GM23248 (cell line): ENCODE measurements around the gene MALT1. TPM values are rescaled to one million over a fixed set of nuclear protein-coding genes. Genes with fewer than 3 reads are reported as not detected.

Source experiments
- DNase-seq: peaks from one replicate; pipeline ENCODE4 v3.0.0-alpha.2; 2015
- H2AFZ ChIP-seq: fragments of 200-600 bp; sonication (generic); 2 replicates; pipeline ENCODE4 v1.6.1; 2016; ENCODE audit warnings: antibody characterized with exemption
- H3F3A ChIP-seq: fragments of 200-600 bp; sonication (generic); 2 replicates; pipeline ENCODE4 v1.6.1; 2016; ENCODE audit warnings: mild to moderate bottlenecking, antibody characterized with exemption, mixed run types; ENCODE audit not compliant: insufficient read depth
- H3K27ac ChIP-seq: fragments of 200-600 bp; sonication (generic); 2 replicates; pipeline ENCODE4 v1.5.1; 2016; ENCODE audit warnings: mild to moderate bottlenecking
- H3K27me3 ChIP-seq: fragments of 200-600 bp; sonication (generic); replicated peaks from 2 replicates; pipeline ENCODE4 v1.6.1; 2016; ENCODE audit warnings: mild to moderate bottlenecking; ENCODE audit not compliant: insufficient read depth
- H3K36me3 ChIP-seq: fragments of 200-600 bp; sonication (generic); 2 replicates; pipeline ENCODE4 v1.6.1; 2016; ENCODE audit warnings: low read depth, mild to moderate bottlenecking
- H3K4me1 ChIP-seq: fragments of 200-600 bp; sonication (generic); 2 replicates; pipeline ENCODE4 v1.6.1; 2016; ENCODE audit warnings: mild to moderate bottlenecking; ENCODE audit not compliant: insufficient read depth
- H3K4me2 ChIP-seq: fragments of 200-600 bp; sonication (generic); one replicate; pipeline ENCODE4 v1.6.1; 2016; ENCODE audit warnings: mild to moderate bottlenecking; ENCODE audit not compliant: unreplicated experiment
- H3K4me3 ChIP-seq: fragments of 200-600 bp; sonication (generic); 2 replicates; pipeline ENCODE4 v1.5.1; 2016; ENCODE audit warnings: mild to moderate bottlenecking
- H3K79me2 ChIP-seq: fragments of 200-600 bp; sonication (generic); 2 replicates; pipeline ENCODE4 v1.6.1; 2016; ENCODE audit warnings: mild to moderate bottlenecking; ENCODE audit not compliant: insufficient read depth
- H3K9ac ChIP-seq: fragments of 200-600 bp; sonication (generic); 2 replicates; pipeline ENCODE4 v1.6.1; 2016; ENCODE audit warnings: mild to moderate bottlenecking
- H3K9me2 ChIP-seq: fragments of 200-600 bp; sonication (generic); 2 replicates; pipeline ENCODE4 v1.6.1; 2016; ENCODE audit warnings: mixed run types, mild to moderate bottlenecking, moderate library complexity; ENCODE audit not compliant: insufficient read depth
- H3K9me3 ChIP-seq: fragments of 200-600 bp; sonication (generic); one replicate; pipeline ENCODE4 v1.6.1; 2017; ENCODE audit warnings: low read depth
- H4K20me1 ChIP-seq: fragments of 200-600 bp; sonication (generic); 2 replicates; pipeline ENCODE4 v1.6.0; 2016; ENCODE audit not compliant: insufficient read depth
- EZH2 ChIP-seq: fragments of 200-600 bp; sonication (generic); IDR thresholded peaks from 2 replicates; pipeline ENCODE4 v1.6.1; 2018; ENCODE audit warnings: antibody characterized with exemption, mild to moderate bottlenecking; ENCODE audit not compliant: insufficient read depth, poor library complexity, severe bottlenecking
- EZH2phosphoT487 ChIP-seq: fragments of 200-600 bp; sonication (generic); IDR thresholded peaks from 2 replicates; pipeline ENCODE4 v1.6.1; 2018; ENCODE audit warnings: antibody characterized with exemption, moderate library complexity, mild to moderate bottlenecking, low read depth; ENCODE audit not compliant: insufficient read depth
- WGBS, 2 experiments: methylation state at CpG; one replicate each; pipeline ENCODE4 v1.1.6; 2015 to 2017; ENCODE audit warnings: low lambda C conversion rate in 2 of 2, low coverage in 1 of 2; ENCODE audit errors: missing lambda C conversion rate in 2 of 2; 5-methylcytosine and 5-hydroxymethylcytosine counted together
- in situ Hi-C: fragments of 300-500 bp; cut with MboI; formaldehyde crosslinking; loops from 2 replicates; pipeline ENCODE4 v1.15.0; 2020
- polyA plus RNA-seq: library from polyadenylated mRNA; unstranded; fragments of >200 nt; fragmentation: Nextera tagmentation; extraction: Ambion mirVana; gene quantifications from 2 replicates; pipeline ENCODE4 v1.2.1, GENCODE V29; 2016
- total RNA-seq: library from RNA; depleted of rRNA; stranded (reverse); fragments of >200 nt; shearing (Covaris generic); gene quantifications from 2 replicates; pipeline ENCODE4 v1.2.3, GENCODE V29; 2014

The MALT1 gene
- total and polyA plus RNA-seq, 2 experiments from 2014 or later = 12.6 to 42.5 TPM

- WGBS, 2 experiments = 83 to 84% methylated on average over 14 of the region's 14 CpGs
- H3K27ac ChIP-seq = no peak overlapping the region
- no peak overlapping the region for H2AFZ ChIP-seq
- no peaks in the 10 kb centered on the region for H4K20me1 ChIP-seq
- no peaks in the 10 kb centered on the region for H3K27me3 ChIP-seq
- no peak for DNase-seq
- no peaks in the 10 kb centered on the region; the same call in 1 of the 2 replicates for H3K4me1 ChIP-seq
- H3K4me2 ChIP-seq = no peak overlapping the region
- no peaks in the 10 kb centered on the region for H3K36me3 ChIP-seq
- in situ Hi-C loops = no loop called here
- TF ChIP-seq EZH2phosphoT487 (no peak), EZH2 (no peak)
- no peaks in the 10 kb centered on the region for H3K9me3 ChIP-seq
- H3K4me3 ChIP-seq = no peak overlapping the region
- H3K9me2 ChIP-seq = no peaks in the 10 kb centered on the region
- H3K9ac ChIP-seq = no peak overlapping the region
- H3F3A ChIP-seq = no peaks in the 10 kb centered on the region
- H3K79me2 ChIP-seq = no peaks in the 10 kb centered on the region
These were observed 90.1 kb downstream of the MALT1 start for GRCh38 chr18:58761241-58761969.

- no peak for TF ChIP-seq EZH2phosphoT487
- Histone ChIP-seq H3K9ac (no peak overlapping the region), H3K4me1 (no peaks in the 10 kb centered on the region; the same call in 1 of the 2 replicates), H3K36me3 (no peaks in the 10 kb centered on the region), H3K4me3 (no peak overlapping the region), H4K20me1 (no peaks in the 10 kb centered on the region), H3K27me3 (no peaks in the 10 kb centered on the region; the same call in 1 of the 2 replicates), H3K9me3 (no peaks in the 10 kb centered on the region), H3K4me2 (no peak overlapping the region), H3K79me2 (no peaks in the 10 kb centered on the region), H3K27ac (no peak overlapping the region), H2AFZ (no peak overlapping the region), H3F3A (no peaks in the 10 kb centered on the region), H3K9me2 (no peaks in the 10 kb centered on the region)
- no peak for DNase-seq
- in situ Hi-C loops = no loop called here
- 86% methylated on average over 15 of the region's 15 CpGs for WGBS, 2 experiments
These were observed 90.9 kb downstream of the MALT1 start for GRCh38 chr18:58761970-58762780.

- Histone ChIP-seq H3K36me3 (no peaks in the 10 kb centered on the region), H3K27me3 (no peaks in the 10 kb centered on the region; the same call in 1 of the 2 replicates), H3K9me2 (no peaks in the 10 kb centered on the region), H4K20me1 (no peaks in the 10 kb centered on the region), H3K9me3 (no peaks in the 10 kb centered on the region), H3K4me3 (no peak overlapping the region), H3K9ac (no peak overlapping the region), H3K4me1 (no peaks in the 10 kb centered on the region; the same call in 1 of the 2 replicates), H3K4me2 (no peak overlapping the region), H3K27ac (no peak overlapping the region), H3F3A (no peaks in the 10 kb centered on the region), H3K79me2 (no peaks in the 10 kb centered on the region), H2AFZ (no peak overlapping the region)
- DNase-seq = no peak
- in situ Hi-C loops = no loop called here
- TF ChIP-seq EZH2phosphoT487 = no peak
- no peak for TF ChIP-seq EZH2
- 73 to 76% methylated on average over 9 to 10 of the region's 10 CpGs for WGBS, 2 experiments
These were observed 91.5 kb downstream of the MALT1 start for GRCh38 chr18:58762781-58763171.

- Histone ChIP-seq H3F3A (no peaks in the 10 kb centered on the region), H3K27ac (no peak overlapping the region), H3K9me3 (no peaks in the 10 kb centered on the region), H3K4me1 (no peaks in the 10 kb centered on the region; the same call in 1 of the 2 replicates), H3K9ac (no peak overlapping the region), H3K4me2 (no peak overlapping the region), H2AFZ (no peak overlapping the region), H3K79me2 (no peaks in the 10 kb centered on the region), H3K9me2 (no peaks in the 10 kb centered on the region), H4K20me1 (no peaks in the 10 kb centered on the region), H3K4me3 (no peak overlapping the region), H3K27me3 (peaks cover 14% of the 10 kb centered on the region), H3K36me3 (no peaks in the 10 kb centered on the region)
- in situ Hi-C loops = no loop called here
- 40 to 42% methylated on average over 3 of the region's 3 CpGs for WGBS, 2 experiments
- DNase-seq = no peak
- TF ChIP-seq EZH2phosphoT487 (no peak), EZH2 (no peak)
These were observed 94.9 kb downstream of the MALT1 start for GRCh38 chr18:58766164-58766563.
